ENCODE data around the gene NAIF1.
"Not testable (repeated sequence)": the region's sequence is repeated elsewhere in the genome, so short reads cannot be mapped to it uniquely, and the experiment has no call there.

- not testable (repeated sequence) for TF ChIP-seq POLR2A (IDR thresholded peaks at IDR 0.05; ENCODE audit: low read depth, low read length); ZBTB40 (IDR thresholded peaks at IDR 0.05; ENCODE audit: borderline replicate concordance); BRCA1 (IDR thresholded peaks at IDR 0.05; ENCODE audit: low read depth, low read length); ZNF687 (IDR thresholded peaks at IDR 0.05); ZNF274 (IDR thresholded peaks at IDR 0.05; ENCODE audit: insufficient read depth, insufficient read length); RFX5 (IDR thresholded peaks at IDR 0.05; ENCODE audit: low read depth, low read length); SIX5 (IDR thresholded peaks at IDR 0.05; ENCODE audit: low read depth, low read length, severe bottlenecking); ELK1 (IDR thresholded peaks at IDR 0.05; ENCODE audit: low read depth, low read length); CEBPB (IDR thresholded peaks at IDR 0.05; ENCODE audit: borderline replicate concordance in 1 of 2, low read depth in 2 of 2, low read length in 2 of 2); RAD21 (IDR thresholded peaks at IDR 0.05; ENCODE audit: insufficient read depth, low read depth, low read length); NFYB (IDR thresholded peaks at IDR 0.05; ENCODE audit: insufficient read depth, low read depth, low read length)
- TF ChIP-seq, protein P1, sequence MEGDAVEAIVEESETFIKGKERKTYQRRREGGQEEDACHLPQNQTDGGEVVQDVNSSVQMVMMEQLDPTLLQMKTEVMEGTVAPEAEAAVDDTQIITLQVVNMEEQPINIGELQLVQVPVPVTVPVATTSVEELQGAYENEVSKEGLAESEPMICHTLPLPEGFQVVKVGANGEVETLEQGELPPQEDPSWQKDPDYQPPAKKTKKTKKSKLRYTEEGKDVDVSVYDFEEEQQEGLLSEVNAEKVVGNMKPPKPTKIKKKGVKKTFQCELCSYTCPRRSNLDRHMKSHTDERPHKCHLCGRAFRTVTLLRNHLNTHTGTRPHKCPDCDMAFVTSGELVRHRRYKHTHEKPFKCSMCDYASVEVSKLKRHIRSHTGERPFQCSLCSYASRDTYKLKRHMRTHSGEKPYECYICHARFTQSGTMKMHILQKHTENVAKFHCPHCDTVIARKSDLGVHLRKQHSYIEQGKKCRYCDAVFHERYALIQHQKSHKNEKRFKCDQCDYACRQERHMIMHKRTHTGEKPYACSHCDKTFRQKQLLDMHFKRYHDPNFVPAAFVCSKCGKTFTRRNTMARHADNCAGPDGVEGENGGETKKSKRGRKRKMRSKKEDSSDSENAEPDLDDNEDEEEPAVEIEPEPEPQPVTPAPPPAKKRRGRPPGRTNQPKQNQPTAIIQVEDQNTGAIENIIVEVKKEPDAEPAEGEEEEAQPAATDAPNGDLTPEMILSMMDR (IDR thresholded peaks at IDR 0.05 in 2 of 3, conservative IDR thresholded peaks at IDR 0.05 in 1 of 3; ENCODE audit: control insufficient read depth in 2 of 3, extremely low read depth in 1 of 3, insufficient read depth in 1 of 3, low read depth in 3 of 3, low read length in 3 of 3): not testable (repeated sequence)
- TF ChIP-seq, protein P2, sequence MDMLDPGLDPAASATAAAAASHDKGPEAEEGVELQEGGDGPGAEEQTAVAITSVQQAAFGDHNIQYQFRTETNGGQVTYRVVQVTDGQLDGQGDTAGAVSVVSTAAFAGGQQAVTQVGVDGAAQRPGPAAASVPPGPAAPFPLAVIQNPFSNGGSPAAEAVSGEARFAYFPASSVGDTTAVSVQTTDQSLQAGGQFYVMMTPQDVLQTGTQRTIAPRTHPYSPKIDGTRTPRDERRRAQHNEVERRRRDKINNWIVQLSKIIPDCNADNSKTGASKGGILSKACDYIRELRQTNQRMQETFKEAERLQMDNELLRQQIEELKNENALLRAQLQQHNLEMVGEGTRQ (IDR thresholded peaks at IDR 0.05; ENCODE audit: borderline replicate concordance, low read depth, low read length): not testable (repeated sequence)
- TF ChIP-seq, protein P3, sequence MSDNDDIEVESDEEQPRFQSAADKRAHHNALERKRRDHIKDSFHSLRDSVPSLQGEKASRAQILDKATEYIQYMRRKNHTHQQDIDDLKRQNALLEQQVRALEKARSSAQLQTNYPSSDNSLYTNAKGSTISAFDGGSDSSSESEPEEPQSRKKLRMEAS (IDR thresholded peaks at IDR 0.05; ENCODE audit: low read depth, low read length): not testable (repeated sequence)
Observed at GRCh38 chr9:128036522-128036921, 30.6 kb downstream of the NAIF1 start.
